Measurements from ENCODE around the gene VSIG10L2.

DNA sequence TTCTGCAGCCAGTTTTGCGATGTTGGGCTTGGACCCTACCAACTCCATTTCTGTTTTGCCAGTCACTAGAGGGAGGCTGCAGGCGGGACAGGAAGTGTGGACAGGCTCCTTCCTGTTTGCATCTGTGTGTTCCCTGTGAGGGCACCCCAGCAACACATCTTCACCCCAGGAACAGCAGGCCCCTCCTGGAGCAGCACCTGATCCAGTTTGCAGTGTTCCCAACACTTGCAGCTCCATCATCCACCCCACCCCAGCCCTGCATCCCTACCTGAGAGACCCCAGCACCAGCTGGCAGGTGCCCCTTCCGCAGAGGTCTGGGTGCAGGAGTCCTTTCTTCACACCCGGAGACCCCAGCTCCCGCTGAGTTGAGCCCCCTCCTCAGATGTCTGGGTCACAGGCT is 7.4 kb upstream of the VSIG10L2 start:
- TF ChIP-seq, protein P1, sequence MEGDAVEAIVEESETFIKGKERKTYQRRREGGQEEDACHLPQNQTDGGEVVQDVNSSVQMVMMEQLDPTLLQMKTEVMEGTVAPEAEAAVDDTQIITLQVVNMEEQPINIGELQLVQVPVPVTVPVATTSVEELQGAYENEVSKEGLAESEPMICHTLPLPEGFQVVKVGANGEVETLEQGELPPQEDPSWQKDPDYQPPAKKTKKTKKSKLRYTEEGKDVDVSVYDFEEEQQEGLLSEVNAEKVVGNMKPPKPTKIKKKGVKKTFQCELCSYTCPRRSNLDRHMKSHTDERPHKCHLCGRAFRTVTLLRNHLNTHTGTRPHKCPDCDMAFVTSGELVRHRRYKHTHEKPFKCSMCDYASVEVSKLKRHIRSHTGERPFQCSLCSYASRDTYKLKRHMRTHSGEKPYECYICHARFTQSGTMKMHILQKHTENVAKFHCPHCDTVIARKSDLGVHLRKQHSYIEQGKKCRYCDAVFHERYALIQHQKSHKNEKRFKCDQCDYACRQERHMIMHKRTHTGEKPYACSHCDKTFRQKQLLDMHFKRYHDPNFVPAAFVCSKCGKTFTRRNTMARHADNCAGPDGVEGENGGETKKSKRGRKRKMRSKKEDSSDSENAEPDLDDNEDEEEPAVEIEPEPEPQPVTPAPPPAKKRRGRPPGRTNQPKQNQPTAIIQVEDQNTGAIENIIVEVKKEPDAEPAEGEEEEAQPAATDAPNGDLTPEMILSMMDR (IDR thresholded peaks at IDR 0.05): no peak
- no peak for TF ChIP-seq ZFX (IDR thresholded peaks at IDR 0.05; ENCODE audit: borderline replicate concordance)

Data from 22Rv1 (cell line).